ENCODE measurements around the gene TRMT61A. TPM values are rescaled to one million over a fixed set of nuclear protein-coding genes. Genes with fewer than 3 reads are reported as not detected.

The TRMT61A gene
- total and polyA plus RNA-seq, 2 of the 13 experiments (the other 11 are each of a cell fraction or from before 2014, with no cell fraction given), result 6.5 to 13.6 TPM

DNA sequence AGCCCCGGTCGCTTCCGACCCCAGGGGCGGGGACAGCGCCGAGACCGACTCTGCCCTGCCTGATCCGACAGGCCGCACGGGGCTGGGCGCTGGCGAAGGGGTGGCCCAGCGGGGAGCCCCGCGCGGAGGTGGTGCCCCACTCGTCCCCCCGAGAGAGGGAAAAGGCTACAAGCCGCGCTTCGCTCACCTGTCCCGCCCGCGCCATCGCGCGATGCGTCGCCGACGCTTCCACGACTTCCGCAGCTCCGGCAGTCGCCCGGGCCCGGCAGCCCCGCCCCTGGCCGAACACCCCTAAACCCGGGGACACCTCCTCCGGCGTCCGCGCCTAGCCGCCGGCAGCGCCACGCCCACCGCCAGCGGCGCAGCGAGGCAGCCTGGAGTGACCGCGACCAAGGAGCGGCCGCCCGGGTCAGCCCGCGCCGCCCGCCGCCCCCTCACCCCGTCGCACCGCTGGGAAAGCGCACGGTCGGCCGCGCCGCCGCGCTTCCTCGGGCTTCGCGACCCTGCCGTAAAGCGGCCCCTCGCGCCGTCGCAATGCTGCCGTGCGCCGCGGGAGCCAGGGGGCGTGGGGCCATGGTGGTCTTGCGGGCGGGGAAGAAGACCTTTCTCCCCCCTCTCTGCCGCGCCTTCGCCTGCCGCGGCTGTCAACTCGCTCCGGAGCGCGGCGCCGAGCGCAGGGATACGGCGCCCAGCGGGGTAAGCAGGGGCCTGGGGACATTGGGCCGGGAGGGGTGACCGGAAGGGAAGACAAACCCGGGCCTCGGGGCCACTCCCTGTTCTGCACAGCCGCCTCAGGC, 33.6 kb downstream of the TRMT61A start, which contains the start of the genes BAG5 and COA8 (continued):
- TF ChIP-seq MAZ (IDR thresholded peaks at IDR 0.05; ENCODE audit: borderline replicate concordance, low read depth, low read length) (peak; percentile 16; the same call in 1 of the 2 replicates), MAZ (CRISPR knock-in tag; IDR thresholded peaks at IDR 0.05; ENCODE audit: low read depth) (peak; percentile 71; the same call in 1 of the 2 replicates), ZNF563 (CRISPR knock-in tag; IDR thresholded peaks at IDR 0.05) (peak; percentile 89), HBP1 (CRISPR knock-in tag; IDR thresholded peaks at IDR 0.05; ENCODE audit: low read depth) (0 out of 2 replicates have a peak, but pooled peaks have one; percentile 41), RFX1 (IDR thresholded peaks at IDR 0.05) (no peak), MEIS2 (CRISPR knock-in tag; IDR thresholded peaks at IDR 0.05) (no peak), THAP11 (CRISPR knock-in tag; IDR thresholded peaks at IDR 0.05) (peak; percentile 93), MEIS1 (CRISPR knock-in tag; IDR thresholded peaks at IDR 0.05; ENCODE audit: borderline replicate concordance) (no peak), ZNF367 (CRISPR knock-in tag; IDR thresholded peaks at IDR 0.05; ENCODE audit: borderline replicate concordance) (peak; percentile 9; the same call in 1 of the 2 replicates), KMT2A (CRISPR knock-in tag; IDR thresholded peaks at IDR 0.05) (0 out of 2 replicates have a peak, but pooled peaks have one; percentile 63), CHD2 (IDR thresholded peaks at IDR 0.05; ENCODE audit: low read depth, low read length) (peak; percentile 65; the same call in 1 of the 2 replicates), ZNF710 (CRISPR knock-in tag; IDR thresholded peaks at IDR 0.05; ENCODE audit: borderline replicate concordance) (no peak), RFX5 (IDR thresholded peaks at IDR 0.05; ENCODE audit: low read depth, low read length) (no peak), ZNF572 (CRISPR knock-in tag; IDR thresholded peaks at IDR 0.05) (no peak), ZNF891 (CRISPR knock-in tag; IDR thresholded peaks at IDR 0.05) (no peak), ZNF790 (CRISPR knock-in tag; IDR thresholded peaks at IDR 0.05; ENCODE audit: borderline replicate concordance) (peak; percentile 61), RELA (CRISPR knock-in tag; IDR thresholded peaks at IDR 0.05) (no peak)
- TF ChIP-seq, protein P1, sequence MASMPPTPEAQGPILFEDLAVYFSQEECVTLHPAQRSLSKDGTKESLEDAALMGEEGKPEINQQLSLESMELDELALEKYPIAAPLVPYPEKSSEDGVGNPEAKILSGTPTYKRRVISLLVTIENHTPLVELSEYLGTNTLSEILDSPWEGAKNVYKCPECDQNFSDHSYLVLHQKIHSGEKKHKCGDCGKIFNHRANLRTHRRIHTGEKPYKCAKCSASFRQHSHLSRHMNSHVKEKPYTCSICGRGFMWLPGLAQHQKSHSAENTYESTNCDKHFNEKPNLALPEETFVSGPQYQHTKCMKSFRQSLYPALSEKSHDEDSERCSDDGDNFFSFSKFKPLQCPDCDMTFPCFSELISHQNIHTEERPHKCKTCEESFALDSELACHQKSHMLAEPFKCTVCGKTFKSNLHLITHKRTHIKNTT (CRISPR knock-in tag; IDR thresholded peaks at IDR 0.05), result no peak
- TF ChIP-seq, protein P2, sequence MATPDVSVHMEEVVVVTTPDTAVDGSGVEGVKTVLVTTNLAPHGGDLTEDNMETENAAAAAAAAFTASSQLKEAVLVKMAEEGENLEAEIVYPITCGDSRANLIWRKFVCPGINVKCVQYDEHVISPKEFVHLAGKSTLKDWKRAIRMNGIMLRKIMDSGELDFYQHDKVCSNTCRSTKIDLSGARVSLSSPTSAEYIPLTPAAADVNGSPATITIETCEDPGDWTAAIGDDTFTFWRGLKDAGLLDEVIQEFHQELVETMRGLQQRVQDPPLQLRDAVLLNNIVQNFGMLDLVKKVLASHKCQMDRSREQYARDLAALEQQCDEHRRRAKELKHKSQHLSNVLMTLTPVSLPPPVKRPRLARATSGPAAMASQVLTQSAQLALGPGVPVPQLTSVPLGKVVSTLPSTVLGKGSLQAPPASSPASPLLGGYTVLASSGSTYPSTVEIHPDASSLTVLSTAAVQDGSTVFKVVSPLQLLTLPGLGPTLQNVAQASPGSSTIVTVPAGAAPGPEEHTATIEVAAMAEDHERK (CRISPR knock-in tag; IDR thresholded peaks at IDR 0.05; ENCODE audit: low read depth), result peak; percentile 38; the same call in 1 of the 2 replicates
- TF ChIP-seq, protein P3, sequence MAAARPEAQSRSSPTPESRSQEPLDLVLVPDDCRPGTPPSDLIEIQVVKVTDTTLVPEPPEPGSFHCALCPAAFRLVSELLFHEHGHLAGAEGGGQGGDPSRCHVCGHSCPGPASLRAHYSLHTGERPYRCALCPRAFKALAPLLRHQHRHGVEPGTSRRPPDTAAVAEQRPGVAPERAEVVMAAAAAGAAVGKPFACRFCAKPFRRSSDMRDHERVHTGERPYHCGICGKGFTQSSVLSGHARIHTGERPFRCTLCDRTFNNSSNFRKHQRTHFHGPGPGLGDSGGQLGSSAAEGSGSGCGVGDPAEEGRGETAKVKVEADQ (CRISPR knock-in tag; IDR thresholded peaks at IDR 0.05; ENCODE audit: borderline replicate concordance), result peak; percentile 69; the same call in 1 of the 2 replicates
